D721Med (cell line): ENCODE results near the gene SELENOT.
A peak's percentile ranks its signal among the peaks of the same experiment; 100 is the strongest.

Experiments used
- DNase-seq: peaks from one replicate; pipeline ENCODE4 v3.0.0; 2011; ENCODE audit warnings: low spot score; ENCODE audit not compliant: insufficient read length
- FAIRE-seq: peaks from 2 replicates; lab custom pipeline; 2011; peaks lifted over from hg19 to GRCh38; lab: Jason Lieb, UNC
- CTCF ChIP-seq: IDR thresholded peaks from 2 replicates; pipeline ENCODE4 v1.5.1; 2012; ENCODE audit warnings: mild to moderate bottlenecking, control low read depth; ENCODE audit not compliant: insufficient read depth; ENCODE audit errors: missing control alignments

Gene SELENOT, protein sequence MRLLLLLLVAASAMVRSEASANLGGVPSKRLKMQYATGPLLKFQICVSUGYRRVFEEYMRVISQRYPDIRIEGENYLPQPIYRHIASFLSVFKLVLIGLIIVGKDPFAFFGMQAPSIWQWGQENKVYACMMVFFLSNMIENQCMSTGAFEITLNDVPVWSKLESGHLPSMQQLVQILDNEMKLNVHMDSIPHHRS

GRCh38 chr3:150603153-150603979, at the start of gene SELENOT:
TSS of gene SELENOT (plus strand) at chr3:150603321. CDS start at chr3:150603363, 42 bp downstream.
- TF ChIP-seq CTCF, result no peak
- FAIRE-seq (no peak), DNase-seq (peak; percentile 71)

DNA sequence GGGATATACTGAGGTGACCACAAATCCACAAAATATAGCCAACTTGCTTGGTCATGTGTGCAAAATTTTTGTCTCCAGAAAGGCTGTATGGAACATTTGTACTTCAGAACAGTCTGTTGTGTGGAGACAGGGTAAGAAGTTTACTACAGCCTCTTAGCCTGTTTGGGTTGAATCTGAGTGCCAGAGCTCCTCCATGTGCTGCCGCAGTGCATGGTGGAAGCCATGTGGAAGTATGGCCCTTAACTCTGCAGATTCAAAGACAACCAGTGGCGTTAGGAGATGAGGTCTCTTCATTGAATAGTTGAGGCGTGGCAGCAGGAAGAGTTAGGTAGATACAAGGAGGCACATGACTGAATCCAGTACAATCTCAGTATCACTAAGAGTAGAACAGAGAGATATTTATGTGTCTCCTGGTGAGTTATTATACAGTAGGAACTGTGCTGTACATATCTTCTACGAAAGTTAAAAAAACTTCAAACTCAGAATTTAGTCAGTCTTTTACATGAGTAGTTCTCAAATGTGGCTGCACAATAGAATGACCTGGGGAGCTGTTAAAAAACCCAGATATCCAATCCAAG, 47.2 kb upstream of the SELENOT start:
- DNase-seq, result no peak
- no peak for FAIRE-seq
- TF ChIP-seq CTCF, result no peak

- TF ChIP-seq CTCF, result no peak
- no peak for DNase-seq
- FAIRE-seq, result no peak
These were observed 46.3 kb upstream of the SELENOT start for GRCh38 chr3:150556792-150557191.

GRCh38 chr3:150557725-150558124, 45.4 kb upstream of the SELENOT start:
- DNase-seq (no peak), FAIRE-seq (peak; percentile 67)
- TF ChIP-seq CTCF, result no peak

DNA sequence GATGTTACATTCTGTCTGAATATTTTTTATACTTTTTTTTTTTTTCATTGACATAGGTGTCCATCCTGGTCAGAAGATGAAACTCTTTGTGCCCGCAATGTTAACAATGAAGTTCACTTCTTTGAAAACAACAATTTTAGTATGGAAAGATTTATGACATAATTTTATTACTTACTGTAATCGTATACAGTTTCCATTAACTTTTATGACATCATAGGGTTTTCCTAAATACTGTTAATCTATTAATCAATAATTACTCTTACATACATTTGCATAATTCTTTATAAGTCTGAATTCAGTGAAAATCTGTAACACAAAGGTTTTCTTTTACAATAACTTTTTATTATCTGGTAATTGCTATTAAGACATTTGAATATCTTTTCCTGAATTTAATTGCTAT, 38.9 kb upstream of the SELENOT start:
- DNase-seq (no peak), FAIRE-seq (no peak)
- TF ChIP-seq CTCF, result no peak

- DNase-seq (no peak), FAIRE-seq (no peak)
- TF ChIP-seq CTCF, result no peak
These were observed 35.8 kb upstream of the SELENOT start for GRCh38 chr3:150567328-150567727.

- TF ChIP-seq CTCF, result peak; percentile 16
- no peak for FAIRE-seq
- DNase-seq, result no peak
These were observed 25.3 kb upstream of the SELENOT start for GRCh38 chr3:150577855-150578254.
